Activated CD8-positive, alpha-beta T cell treated with anti-CD3 and anti-CD28 coated beads, Interleukin-2, amount 10 ng/mL, durations not matched to agents 7 days and 5 days (primary cell): ENCODE results near the gene LHFPL2. TPM values are rescaled to one million over a fixed set of nuclear protein-coding genes. Genes with fewer than 3 reads are reported as not detected.

Experiments used
- ATAC-seq: fragments of 150-1000 bp; cut with Tn5 transposase; one replicate; pipeline ENCODE4 v1.10.0; 2021; ENCODE audit warnings: moderate library complexity
- CTCF ChIA-PET: fragments of 350-600 bp; sonication (Branson Sonifier 250); formaldehyde crosslinking; loops from one replicate; lab custom pipeline; 2021; ENCODE audit warnings: antibody characterized with exemption; lab: Charles Lee
- POLR2A ChIA-PET: fragments of 350-600 bp; sonication (Branson Sonifier 250); formaldehyde crosslinking; loops from one replicate; lab custom pipeline; 2021; ENCODE audit warnings: antibody characterized with exemption; lab: Charles Lee
- DNase-seq: peaks from one replicate; pipeline ENCODE4 v3.0.0-alpha.2; 2020
- H3K27ac Mint-ChIP-seq: one replicate; pipeline ENCODE4 v1.8.0; 2021; ENCODE audit warnings: mild to moderate bottlenecking, mixed read lengths
- H3K27me3 Mint-ChIP-seq: one replicate; pipeline ENCODE4 v1.8.0; 2021; ENCODE audit warnings: low read depth, mixed read lengths
- H3K36me3 Mint-ChIP-seq: one replicate; pipeline ENCODE4 v1.8.0; 2021; ENCODE audit warnings: low read depth, mixed read lengths
- H3K4me1 Mint-ChIP-seq: one replicate; pipeline ENCODE4 v1.8.0; 2021; ENCODE audit warnings: low read depth, mixed read lengths
- H3K4me3 Mint-ChIP-seq: one replicate; pipeline ENCODE4 v1.8.0; 2021; ENCODE audit warnings: mild to moderate bottlenecking, mixed read lengths
- H3K9me3 Mint-ChIP-seq: one replicate; pipeline ENCODE4 v1.8.0; 2022; ENCODE audit warnings: mixed read lengths; ENCODE audit not compliant: insufficient read depth
- total RNA-seq, 2 experiments: library from RNA; stranded (reverse); gene quantifications; one replicate each; pipeline ENCODE4 v1.2.3, GENCODE V29; 2021

Gene LHFPL2
- total RNA-seq, 2 experiments from 2014 or later = 0.34 TPM; not detected in 1

GRCh38 chr5:78612227-78613150, 36.1 kb downstream of the LHFPL2 start:
- Mint-ChIP-seq H3K36me3 (no peaks in the 10 kb centered on the region), H3K4me1 (no peaks in the 10 kb centered on the region), H3K27ac (no peak overlapping the region), H3K4me3 (no peak overlapping the region), H3K9me3 (no peaks in the 10 kb centered on the region), H3K27me3 (peaks cover 20% of the 10 kb centered on the region)
- ChIA-PET POLR2A (interaction anchor here (0.6 to 0.9 kb wide), 2 partner anchors 8 to 137 kb away, joined by 3 to 4 read pairs; no protein-coding TSS in a partner anchor), CTCF (no interaction called here)
- ATAC-seq (no peak), DNase-seq (no peak)

DNA sequence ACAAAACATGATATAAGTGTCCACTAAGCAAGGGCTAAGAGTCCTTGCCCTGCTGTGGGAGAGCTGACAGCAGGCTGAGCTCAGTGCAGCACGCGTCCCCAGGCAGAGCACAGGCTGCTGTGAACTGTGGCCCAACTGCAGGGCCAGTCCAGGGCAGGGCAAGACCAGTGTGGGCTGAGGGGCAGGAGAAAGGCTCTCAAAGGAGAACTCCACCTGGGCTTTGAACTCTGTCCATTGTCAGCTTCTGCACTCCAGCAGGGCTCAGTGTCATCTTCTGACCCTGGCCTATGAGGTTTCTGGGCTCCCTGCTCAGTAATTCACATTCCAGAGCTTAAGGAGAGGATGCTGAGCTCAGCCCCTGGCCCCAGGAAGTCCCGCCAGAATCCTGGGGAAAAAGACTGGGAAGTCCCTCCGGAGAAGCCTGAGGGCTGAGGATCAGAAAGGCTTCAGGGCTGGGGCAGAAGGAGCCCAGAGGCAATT, 37.4 kb downstream of the LHFPL2 start:
- DNase-seq (no peak), ATAC-seq (no peak)
- no peaks in the 10 kb centered on the region for H3K4me1 Mint-ChIP-seq
- H3K27ac Mint-ChIP-seq = no peak overlapping the region
- POLR2A ChIA-PET = no interaction called here
- H3K27me3 Mint-ChIP-seq = peaks cover 22% of the 10 kb centered on the region
- CTCF ChIA-PET = interaction anchor here (0.7 kb wide), 1 partner anchor 648 kb away, joined by 3 read pairs; no protein-coding TSS in a partner anchor
- no peak overlapping the region for H3K4me3 Mint-ChIP-seq
- no peaks in the 10 kb centered on the region for H3K9me3 Mint-ChIP-seq
- H3K36me3 Mint-ChIP-seq = no peaks in the 10 kb centered on the region

- Mint-ChIP-seq H3K36me3 (no peaks in the 10 kb centered on the region), H3K4me1 (no peaks in the 10 kb centered on the region), H3K27ac (no peak overlapping the region), H3K27me3 (peaks cover 23% of the 10 kb centered on the region), H3K9me3 (no peaks in the 10 kb centered on the region), H3K4me3 (no peak overlapping the region)
- DNase-seq (no peak), ATAC-seq (no peak)
- CTCF ChIA-PET = interaction anchor here (0.7 kb wide), 1 partner anchor 647 kb away, joined by 3 read pairs; no protein-coding TSS in a partner anchor
- POLR2A ChIA-PET = no interaction called here
Observed at GRCh38 chr5:78610636-78611035, 37.9 kb downstream of the LHFPL2 start.

DNA sequence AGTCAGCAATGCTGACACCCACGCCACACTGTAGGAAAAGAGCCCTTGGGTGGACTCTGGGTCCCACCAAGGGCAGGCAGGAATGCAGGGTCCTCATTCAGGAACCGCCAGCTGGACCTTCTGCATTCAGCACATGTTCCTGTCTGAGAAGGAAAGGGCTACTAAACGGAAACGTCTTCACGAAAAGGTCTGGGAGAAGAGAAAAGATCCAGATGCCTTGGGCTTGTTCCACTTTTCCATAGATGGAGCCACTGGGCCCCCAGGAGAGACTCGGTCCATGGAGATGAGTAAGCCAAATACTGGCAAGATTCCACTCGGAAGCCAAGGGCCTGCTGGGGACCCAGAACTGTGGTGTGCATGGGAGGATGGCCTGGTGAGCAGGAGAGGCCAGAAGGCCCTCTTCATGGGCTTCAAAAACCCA, 38.4 kb downstream of the LHFPL2 start:
- DNase-seq = no peak
- POLR2A ChIA-PET = interaction anchor here (1.0 kb wide), 1 partner anchor 10 kb away, joined by 4 read pairs; no protein-coding TSS in a partner anchor
- H3K9me3 Mint-ChIP-seq = no peaks in the 10 kb centered on the region

DNA sequence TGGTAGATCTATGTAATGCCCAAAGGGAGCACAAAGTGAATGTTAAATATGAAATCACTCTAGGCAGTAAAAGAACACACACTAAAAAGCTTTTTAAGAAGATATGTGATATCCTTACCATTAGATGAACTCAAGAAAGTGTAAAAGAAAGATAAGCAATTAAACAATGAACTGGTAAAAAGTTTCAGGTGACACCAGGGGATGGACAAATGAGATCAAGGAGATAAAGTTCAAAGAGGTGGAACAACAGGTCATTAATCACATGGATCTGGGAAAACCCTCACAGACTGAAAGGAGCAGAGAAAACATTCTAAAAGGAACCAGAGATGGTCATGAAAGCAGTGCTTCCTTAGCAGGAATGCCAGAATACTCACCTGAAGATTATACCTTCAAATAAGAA, 40.7 kb downstream of the LHFPL2 start:
- H3K4me1 Mint-ChIP-seq = no peaks in the 10 kb centered on the region
- DNase-seq = no peak
- H3K27me3 Mint-ChIP-seq = peaks cover 16% of the 10 kb centered on the region
- no peak for ATAC-seq
- CTCF ChIA-PET = no interaction called here
- no peaks in the 10 kb centered on the region for H3K9me3 Mint-ChIP-seq
- no peak overlapping the region for H3K27ac Mint-ChIP-seq
- no peak overlapping the region for H3K4me3 Mint-ChIP-seq
- H3K36me3 Mint-ChIP-seq = no peaks in the 10 kb centered on the region
- POLR2A ChIA-PET = no interaction called here

More for the DNA sequence above, 38.4 kb downstream of the LHFPL2 start:
- H3K4me3 Mint-ChIP-seq = no peak overlapping the region
- H3K36me3 Mint-ChIP-seq = no peaks in the 10 kb centered on the region
- CTCF ChIA-PET = interaction anchor here (0.7 kb wide), 1 partner anchor 127 kb away, joined by 3 read pairs; no protein-coding TSS in a partner anchor
- H3K27me3 Mint-ChIP-seq = peaks cover 24% of the 10 kb centered on the region
- H3K4me1 Mint-ChIP-seq = no peaks in the 10 kb centered on the region
- ATAC-seq = no peak
- H3K27ac Mint-ChIP-seq = no peak overlapping the region

- H3K4me1 Mint-ChIP-seq = no peaks in the 10 kb centered on the region
- no peaks in the 10 kb centered on the region for H3K36me3 Mint-ChIP-seq
- H3K27ac Mint-ChIP-seq = no peak overlapping the region
- H3K9me3 Mint-ChIP-seq = no peaks in the 10 kb centered on the region
- ChIA-PET CTCF (no interaction called here), POLR2A (no interaction called here)
- H3K4me3 Mint-ChIP-seq = no peak overlapping the region
- ATAC-seq = no peak
- no peak for DNase-seq
- peaks cover 10% of the 10 kb centered on the region for H3K27me3 Mint-ChIP-seq
Observed at GRCh38 chr5:78606241-78606640, 42.3 kb downstream of the LHFPL2 start.

DNA sequence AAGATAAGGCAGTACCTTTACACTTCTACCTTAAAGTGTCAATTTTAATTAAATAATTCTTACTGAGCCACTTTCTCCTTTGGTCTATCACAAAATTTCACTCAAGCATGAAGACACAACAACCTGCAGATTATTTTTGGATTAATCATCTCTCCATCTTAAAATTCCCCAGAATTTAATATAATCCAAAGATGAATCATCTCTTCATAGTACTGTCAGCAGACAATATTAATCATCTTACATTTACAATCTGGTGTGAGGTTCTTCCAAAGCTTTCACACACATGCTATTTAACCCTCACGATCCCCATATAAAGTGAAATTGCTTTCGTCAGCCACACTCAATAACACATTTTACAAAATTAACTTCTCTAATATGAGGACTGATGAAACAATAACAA, 43.0 kb downstream of the LHFPL2 start:
- H3K36me3 Mint-ChIP-seq = no peaks in the 10 kb centered on the region
- POLR2A ChIA-PET = no interaction called here
- H3K27me3 Mint-ChIP-seq = peaks cover 8% of the 10 kb centered on the region
- H3K4me3 Mint-ChIP-seq = no peak overlapping the region
- DNase-seq (no peak), ATAC-seq (no peak)
- H3K4me1 Mint-ChIP-seq = no peaks in the 10 kb centered on the region
- no peak overlapping the region for H3K27ac Mint-ChIP-seq
- no peaks in the 10 kb centered on the region for H3K9me3 Mint-ChIP-seq
- CTCF ChIA-PET = no interaction called here

GRCh38 chr5:78604689-78605285, 43.8 kb downstream of the LHFPL2 start:
- ATAC-seq = no peak
- peaks cover 8% of the 10 kb centered on the region for H3K27me3 Mint-ChIP-seq
- POLR2A ChIA-PET = no interaction called here
- H3K4me1 Mint-ChIP-seq = no peaks in the 10 kb centered on the region
- H3K9me3 Mint-ChIP-seq = no peaks in the 10 kb centered on the region
- H3K36me3 Mint-ChIP-seq = no peaks in the 10 kb centered on the region
- H3K4me3 Mint-ChIP-seq = no peak overlapping the region
- DNase-seq = no peak
- CTCF ChIA-PET = no interaction called here
- H3K27ac Mint-ChIP-seq = no peak overlapping the region

DNA sequence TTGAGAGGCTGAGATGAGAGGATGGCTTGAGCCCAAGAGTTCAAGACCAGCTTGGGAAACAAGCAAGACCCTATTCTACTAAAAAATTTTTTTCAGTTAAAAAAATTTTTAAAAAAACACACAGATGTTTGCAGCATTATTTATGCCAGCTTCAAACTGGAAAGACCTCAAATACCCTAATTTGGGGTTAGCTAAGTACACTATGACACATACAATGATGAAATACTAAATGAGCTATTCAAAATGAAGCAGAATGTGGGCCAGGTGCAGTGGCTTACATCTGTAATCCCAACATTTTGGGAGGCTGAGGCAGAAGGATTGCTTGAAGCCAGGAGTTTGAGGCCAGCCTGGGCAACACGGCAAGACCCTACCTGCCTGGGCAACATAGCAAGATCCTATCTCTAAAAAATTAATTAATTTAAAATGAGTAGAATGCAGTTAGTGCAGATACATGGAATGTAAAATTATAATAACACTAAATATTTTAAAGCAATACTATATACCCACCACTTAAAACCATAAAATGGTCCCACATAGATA, 44.9 kb downstream of the LHFPL2 start:
- ChIA-PET CTCF (no interaction called here), POLR2A (no interaction called here)
- no peak for ATAC-seq
- H3K27me3 Mint-ChIP-seq = peaks cover 8% of the 10 kb centered on the region
- no peak overlapping the region for H3K27ac Mint-ChIP-seq
- no peaks in the 10 kb centered on the region for H3K36me3 Mint-ChIP-seq
- no peak for DNase-seq
- no peaks in the 10 kb centered on the region for H3K4me1 Mint-ChIP-seq
- no peak overlapping the region for H3K4me3 Mint-ChIP-seq
- H3K9me3 Mint-ChIP-seq = no peaks in the 10 kb centered on the region

GRCh38 chr5:78602400-78602799, 46.2 kb downstream of the LHFPL2 start:
- H3K4me1 Mint-ChIP-seq = no peaks in the 10 kb centered on the region
- DNase-seq (no peak), ATAC-seq (no peak)
- no peaks in the 10 kb centered on the region for H3K36me3 Mint-ChIP-seq
- no peaks in the 10 kb centered on the region for H3K9me3 Mint-ChIP-seq
- ChIA-PET CTCF (no interaction called here), POLR2A (no interaction called here)
- peaks cover 4% of the 10 kb centered on the region for H3K27me3 Mint-ChIP-seq
- H3K4me3 Mint-ChIP-seq = no peak overlapping the region
- no peak overlapping the region for H3K27ac Mint-ChIP-seq

- H3K27ac Mint-ChIP-seq = no peak overlapping the region
- H3K9me3 Mint-ChIP-seq = no peaks in the 10 kb centered on the region
- no peaks in the 10 kb centered on the region for H3K4me1 Mint-ChIP-seq
- POLR2A ChIA-PET = no interaction called here
- H3K27me3 Mint-ChIP-seq = peaks cover 2% of the 10 kb centered on the region
- CTCF ChIA-PET = no interaction called here
- ATAC-seq (no peak), DNase-seq (no peak)
- H3K4me3 Mint-ChIP-seq = no peak overlapping the region
- H3K36me3 Mint-ChIP-seq = no peaks in the 10 kb centered on the region
Observed at GRCh38 chr5:78601559-78602314, 46.8 kb downstream of the LHFPL2 start.
